PC-9 (cell line): ENCODE results near the gene ZBBX. TPM values are rescaled to one million over a fixed set of nuclear protein-coding genes. Genes with fewer than 3 reads are reported as not detected.

ENCODE experiments used
- BruUV-seq: library from RNA; stranded (reverse); fragments of 400-500 nt; replicated peaks from 2 replicates; lab custom pipeline; 2021; lab: Mats Ljungman, UMichigan
- CTCF ChIA-PET: fragments of 300-600 bp; sonication (Branson Sonifier 250); formaldehyde crosslinking; loops from one replicate; lab custom pipeline; 2022; ENCODE audit warnings: antibody characterized with exemption; lab: Charles Lee
- POLR2A ChIA-PET: fragments of 300-600 bp; sonication (Branson Sonifier 250); formaldehyde crosslinking; loops from one replicate; lab custom pipeline; 2022; ENCODE audit warnings: antibody characterized with exemption; ENCODE audit not compliant: unreplicated experiment; lab: Charles Lee
- DNase-seq, 2 experiments: peaks; one replicate each; pipeline versions ENCODE4 v3.0.0 to v3.0.0-alpha.2; 2015 to 2022; ENCODE audit warnings: mixed read lengths in 1 of 2
- H2AFZ ChIP-seq: fragments of 200-600 bp; sonication (generic); 2 replicates; pipeline ENCODE4 v1.8.1; 2017; ENCODE audit warnings: antibody characterized with exemption
- H3F3A ChIP-seq: fragments of 200-600 bp; sonication (generic); 2 replicates; pipeline ENCODE4 v1.8.1; 2017; ENCODE audit warnings: antibody characterized with exemption, mild to moderate bottlenecking, low read depth; ENCODE audit not compliant: insufficient read depth
- H3K27ac ChIP-seq: fragments of 200-600 bp; sonication (generic); 2 replicates; pipeline ENCODE4 v1.6.1; 2016; ENCODE audit warnings: mixed run types
- H3K27me3 ChIP-seq: fragments of 200-600 bp; sonication (generic); 2 replicates; pipeline ENCODE4 v1.6.1; 2016; ENCODE audit warnings: low read depth, mixed run types; ENCODE audit not compliant: insufficient read depth
- H3K36me3 ChIP-seq: fragments of 200-600 bp; sonication (generic); 2 replicates; pipeline ENCODE4 v1.6.1; 2016; ENCODE audit warnings: low read depth, mixed run types
- H3K4me1 ChIP-seq: fragments of 200-600 bp; sonication (generic); replicated peaks from 2 replicates; pipeline ENCODE4 v1.6.1; 2016; ENCODE audit warnings: mixed run types; ENCODE audit not compliant: insufficient read depth
- H3K4me2 ChIP-seq: fragments of 200-600 bp; sonication (generic); 2 replicates; pipeline ENCODE4 v1.6.1; 2017; ENCODE audit warnings: mixed run types
- H3K4me3 ChIP-seq: fragments of 200-600 bp; sonication (generic); 2 replicates; pipeline ENCODE4 v1.6.1; 2016; ENCODE audit warnings: mixed run types
- H3K79me2 ChIP-seq: fragments of 200-600 bp; sonication (generic); 2 replicates; pipeline ENCODE4 v1.6.1; 2017; ENCODE audit warnings: low read depth, mixed run types
- H3K9me2 ChIP-seq: fragments of 200-600 bp; sonication (generic); 2 replicates; pipeline ENCODE4 v1.8.1; 2017; ENCODE audit warnings: mild to moderate bottlenecking; ENCODE audit not compliant: insufficient read depth
- H3K9me3 ChIP-seq: fragments of 200-600 bp; sonication (generic); 2 replicates; pipeline ENCODE4 v1.8.1; 2016; ENCODE audit warnings: low read depth; ENCODE audit not compliant: insufficient read depth
- H4K20me1 ChIP-seq: fragments of 200-600 bp; sonication (generic); 2 replicates; pipeline ENCODE4 v1.8.1; 2017; ENCODE audit not compliant: insufficient read depth
- CTCF ChIP-seq: fragments of 200-600 bp; sonication (generic); conservative IDR thresholded peaks from 2 replicates; pipeline ENCODE4 v1.6.1; 2017; ENCODE audit warnings: mixed run types, antibody characterized with exemption, mild to moderate bottlenecking, moderate library complexity
- EZH2 ChIP-seq: fragments of 200-600 bp; sonication (generic); IDR thresholded peaks from 2 replicates; pipeline ENCODE4 v1.8.0; 2017; ENCODE audit warnings: antibody characterized with exemption, low read depth
- intact Hi-C: fragments of 100-400 bp; cut with micrococcal nuclease; formaldehyde crosslinking; loops from one replicate; pipeline ENCODE4 v1.10.0; 2022; ENCODE audit not compliant: unreplicated experiment
- total RNA-seq: library from RNA; stranded (reverse); gene quantifications from 2 replicates; pipeline ENCODE4 v1.2.3, GENCODE V29; 2021

ZBBX gene
- total RNA-seq, 1 experiment from 2014 or later = 0.85 TPM

GRCh38 chr3:167300207-167300606 is 79.9 kb downstream of the ZBBX start:
- DNase-seq = no peak
- Histone ChIP-seq H3K27me3 (no peaks in the 10 kb centered on the region), H3K4me2 (no peak overlapping the region), H4K20me1 (no peaks in the 10 kb centered on the region), H3K9me3 (no peaks in the 10 kb centered on the region), H3K27ac (no peak overlapping the region), H3F3A (no peaks in the 10 kb centered on the region), H2AFZ (no peak overlapping the region), H3K79me2 (no peaks in the 10 kb centered on the region), H3K36me3 (no peaks in the 10 kb centered on the region), H3K4me1 (peaks cover 8% of the 10 kb centered on the region; the same call in 1 of the 2 replicates), H3K9me2 (no peaks in the 10 kb centered on the region), H3K4me3 (no peak overlapping the region)
- POLR2A ChIA-PET = no interaction called here
- BruUV-seq = no TSS peak
- intact Hi-C loops = no loop called here
- TF ChIP-seq EZH2 = no peak
- TF ChIP-seq CTCF = no peak
- CTCF ChIA-PET = interaction anchor here (0.7 kb wide), 1 partner anchor 154 kb away, joined by 5 read pairs; no protein-coding TSS in a partner anchor

- no peak overlapping the region for H3K4me2 ChIP-seq
- no peaks in the 10 kb centered on the region for H3K4me1 ChIP-seq
- intact Hi-C loops = no loop called here
- no peak overlapping the region for H3K4me3 ChIP-seq
- ChIA-PET POLR2A (no interaction called here), CTCF (no interaction called here)
- no TSS peak for BruUV-seq
- H3K27ac ChIP-seq = no peak overlapping the region
- H3K9me2 ChIP-seq = no peaks in the 10 kb centered on the region
- H3K79me2 ChIP-seq = no peaks in the 10 kb centered on the region
- H2AFZ ChIP-seq = no peak overlapping the region
- DNase-seq = no peak
- H4K20me1 ChIP-seq = no peaks in the 10 kb centered on the region
- TF ChIP-seq EZH2 = no peak
- no peak for TF ChIP-seq CTCF
- H3K27me3 ChIP-seq = no peaks in the 10 kb centered on the region
- no peaks in the 10 kb centered on the region for H3K36me3 ChIP-seq
- H3F3A ChIP-seq = no peaks in the 10 kb centered on the region
- H3K9me3 ChIP-seq = no peaks in the 10 kb centered on the region
Measured at GRCh38 chr3:167289435-167289834, 90.7 kb downstream of the ZBBX start.

DNA sequence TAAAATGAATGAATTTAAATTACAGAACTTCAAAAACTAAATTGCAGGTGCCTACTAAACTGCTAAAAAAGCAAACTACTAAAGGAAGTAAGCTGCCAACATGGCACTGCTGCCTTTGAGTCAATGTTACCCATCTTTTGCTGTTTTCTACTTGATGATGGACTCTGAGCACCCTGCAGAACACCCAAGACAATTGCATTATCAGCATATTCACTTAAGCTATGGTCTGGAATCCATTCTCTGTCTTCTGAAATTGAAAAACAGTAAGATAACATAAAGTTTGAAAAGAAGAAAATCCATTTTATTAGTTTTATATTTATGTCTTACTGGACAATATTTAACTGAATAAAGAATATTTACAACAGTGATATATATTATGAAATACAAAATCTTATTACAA is 91.4 kb downstream of the ZBBX start:
- no peak overlapping the region for H3K4me3 ChIP-seq
- no peaks in the 10 kb centered on the region for H3K9me3 ChIP-seq
- H2AFZ ChIP-seq = no peak overlapping the region
- no peaks in the 10 kb centered on the region for H3K4me1 ChIP-seq
- H3K27me3 ChIP-seq = no peaks in the 10 kb centered on the region
- BruUV-seq = no TSS peak
- H3K4me2 ChIP-seq = no peak overlapping the region
- TF ChIP-seq EZH2 (no peak), CTCF (no peak)
- ChIA-PET POLR2A (no interaction called here), CTCF (no interaction called here)
- no peak for DNase-seq
- H3F3A ChIP-seq = no peaks in the 10 kb centered on the region
- H3K36me3 ChIP-seq = no peaks in the 10 kb centered on the region
- H3K27ac ChIP-seq = no peak overlapping the region
- H3K9me2 ChIP-seq = no peaks in the 10 kb centered on the region
- intact Hi-C loops = no loop called here
- H4K20me1 ChIP-seq = no peaks in the 10 kb centered on the region
- H3K79me2 ChIP-seq = no peaks in the 10 kb centered on the region
